Measurements from ENCODE around the gene RUSF1. TPM values are rescaled to one million over a fixed set of nuclear protein-coding genes. Genes with fewer than 3 reads are reported as not detected.

RUSF1 gene
- total and polyA plus RNA-seq, 9 of the 15 experiments (the other 6 are each of a cell fraction or from before 2014, with no cell fraction given), result 0.80 to 52.8 (median 27.6) TPM

- no peak for TF ChIP-seq REST (IDR thresholded peaks at IDR 0.05; ENCODE audit: borderline replicate concordance)
- TF ChIP-seq REST (CRISPR knock-in tag; IDR thresholded peaks at IDR 0.05; ENCODE audit: low read depth), result no peak
- TF ChIP-seq TBL1XR1 (IDR thresholded peaks at IDR 0.05; ENCODE audit: low read length in 2 of 2), result no peak
- no peak for TF ChIP-seq ZNF253 (CRISPR knock-in tag; conservative IDR thresholded peaks at IDR 0.05)
- TF ChIP-seq ARHGAP35 (IDR thresholded peaks at IDR 0.05; ENCODE audit: partially characterized antibody), result no peak
- TF ChIP-seq ZEB2 (IDR thresholded peaks at IDR 0.05), result peak; percentile 69; the same call in 1 of the 2 replicates
- TF ChIP-seq ARID1B (IDR thresholded peaks at IDR 0.05), result peak; percentile 75
- TF ChIP-seq MAZ (CRISPR knock-in tag; conservative IDR thresholded peaks at IDR 0.05 in 1 of 2, IDR thresholded peaks at IDR 0.05 in 1 of 2), result no peak; a peak in 1 of 4 replicates
- TF ChIP-seq CUX1 (CRISPR knock-in tag; IDR thresholded peaks at IDR 0.05), result no peak
- no peak for TF ChIP-seq STAT5A (IDR thresholded peaks at IDR 0.05; ENCODE audit: borderline replicate concordance, low read length)
- TF ChIP-seq MIER1 (IDR thresholded peaks at IDR 0.05; ENCODE audit: low read depth), result 0 out of 2 replicates have a peak, but pooled peaks have one; percentile 37
- TF ChIP-seq CREBBP (IDR thresholded peaks at IDR 0.05; ENCODE audit: low read depth, low read length), result no peak
- no peak for TF ChIP-seq ETV5 (CRISPR knock-in tag; IDR thresholded peaks at IDR 0.05; ENCODE audit: low read depth)
These were observed 54.7 kb downstream of the RUSF1 start (continued) for GRCh38 chr16:31453255-31454204.

Measured in K562 (cell line).